ENCODE measurements around the gene ITPR3. TPM values are rescaled to one million over a fixed set of nuclear protein-coding genes. Genes with fewer than 3 reads are reported as not detected.

The ITPR3 gene
- total RNA-seq, 2 donors from 2014 or later, result 39.2 to 50.8 TPM

GRCh38 chr6:33640361-33640760, 19.2 kb downstream of the ITPR3 start:
- no peaks in the 10 kb centered on the region for H3K9me3 Mint-ChIP-seq
- no peak overlapping the region for H3K27ac Mint-ChIP-seq
- ATAC-seq, result no peak
- DNase-seq (ENCODE audit: low spot score in 2 of 2), result no peak
- no peaks in the 10 kb centered on the region for H3K36me3 Mint-ChIP-seq

GRCh38 chr6:33641144-33641543, 20.0 kb downstream of the ITPR3 start:
- DNase-seq (ENCODE audit: low spot score in 2 of 2) (no peak), ATAC-seq (no peak)
- Mint-ChIP-seq H3K9me3 (no peaks in the 10 kb centered on the region), H3K36me3 (no peaks in the 10 kb centered on the region), H3K27ac (peak overlapping the region; percentile 7 to 34)

- Mint-ChIP-seq H3K9me3 (no peaks in the 10 kb centered on the region), H3K36me3 (no peaks in the 10 kb centered on the region), H3K27ac (peak overlapping the region in 1 of 2 donors; percentile 7)
- no peak for DNase-seq (ENCODE audit: low spot score in 2 of 2)
- no peak for ATAC-seq
Observed at GRCh38 chr6:33641602-33642001, 20.5 kb downstream of the ITPR3 start.

- H3K9me3 Mint-ChIP-seq, result no peaks in the 10 kb centered on the region
- no peaks in the 10 kb centered on the region for H3K36me3 Mint-ChIP-seq
- H3K27ac Mint-ChIP-seq, result peak overlapping the region; percentile 33 to 65
- no peak for DNase-seq (ENCODE audit: low spot score in 2 of 2)
- no peak for ATAC-seq
Observed at GRCh38 chr6:33642897-33643296, 21.8 kb downstream of the ITPR3 start.

GRCh38 chr6:33651403-33651802, 30.3 kb downstream of the ITPR3 start:
- peak overlapping the region; percentile 17 to 50 for H3K27ac Mint-ChIP-seq
- no peaks in the 10 kb centered on the region for H3K36me3 Mint-ChIP-seq
- ATAC-seq (no peak), DNase-seq (ENCODE audit: low spot score in 2 of 2) (no peak)
- H3K9me3 Mint-ChIP-seq, result no peaks in the 10 kb centered on the region

GRCh38 chr6:33652002-33652401, 30.9 kb downstream of the ITPR3 start:
- H3K36me3 Mint-ChIP-seq, result no peaks in the 10 kb centered on the region
- ATAC-seq, result no peak
- DNase-seq (ENCODE audit: low spot score in 2 of 2), result no peak
- H3K9me3 Mint-ChIP-seq, result no peaks in the 10 kb centered on the region
- peak overlapping the region in 1 of 2 donors; percentile 50 for H3K27ac Mint-ChIP-seq

GRCh38 chr6:33654831-33655554, 33.9 kb downstream of the ITPR3 start:
- H3K27ac Mint-ChIP-seq, result peak overlapping the region; percentile 9 to 75
- H3K36me3 Mint-ChIP-seq, result no peaks in the 10 kb centered on the region
- ATAC-seq (peak in 1 of 2 donors; percentile 96), DNase-seq (ENCODE audit: low spot score in 2 of 2) (peak in 1 of 2 donors; percentile 60)
- H3K9me3 Mint-ChIP-seq, result no peaks in the 10 kb centered on the region

GRCh38 chr6:33656844-33657243, 35.7 kb downstream of the ITPR3 start:
- Mint-ChIP-seq H3K27ac (peak overlapping the region in 1 of 2 donors; percentile 53), H3K36me3 (no peaks in the 10 kb centered on the region)
- no peak for ATAC-seq

GRCh38 chr6:33658982-33659689, 38.0 kb downstream of the ITPR3 start:
- Mint-ChIP-seq H3K27ac (no peak overlapping the region), H3K36me3 (no peaks in the 10 kb centered on the region), H3K9me3 (no peaks in the 10 kb centered on the region)
- ATAC-seq, result no peak
- DNase-seq (ENCODE audit: low spot score in 2 of 2), result no peak

More at GRCh38 chr6:33656844-33657243, 35.7 kb downstream of the ITPR3 start:
- H3K9me3 Mint-ChIP-seq, result no peaks in the 10 kb centered on the region
- no peak for DNase-seq (ENCODE audit: low spot score in 2 of 2)

GRCh38 chr6:33659986-33660385, 38.9 kb downstream of the ITPR3 start:
- DNase-seq (ENCODE audit: low spot score in 2 of 2), result no peak
- peak overlapping the region; percentile 1 to 55 for H3K27ac Mint-ChIP-seq
- no peaks in the 10 kb centered on the region for H3K9me3 Mint-ChIP-seq
- ATAC-seq, result no peak
- no peaks in the 10 kb centered on the region for H3K36me3 Mint-ChIP-seq

GRCh38 chr6:33661106-33661838, 40.1 kb downstream of the ITPR3 start:
- no peaks in the 10 kb centered on the region for H3K9me3 Mint-ChIP-seq
- ATAC-seq, result no peak
- H3K36me3 Mint-ChIP-seq, result no peaks in the 10 kb centered on the region
- no peak for DNase-seq (ENCODE audit: low spot score in 2 of 2)
- H3K27ac Mint-ChIP-seq, result no peak overlapping the region

- Mint-ChIP-seq H3K27ac (no peak overlapping the region), H3K36me3 (no peaks in the 10 kb centered on the region)
- DNase-seq (ENCODE audit: low spot score in 2 of 2), result no peak
Observed at GRCh38 chr6:33662318-33662717, 41.2 kb downstream of the ITPR3 start.

GRCh38 chr6:33663028-33663427, 41.9 kb downstream of the ITPR3 start:
- ATAC-seq, result no peak
- Mint-ChIP-seq H3K9me3 (no peaks in the 10 kb centered on the region), H3K36me3 (peaks cover under 1 to 3% of the 10 kb centered on the region in 2 donors), H3K27ac (no peak overlapping the region)
- no peak for DNase-seq (ENCODE audit: low spot score in 2 of 2)

More at GRCh38 chr6:33662318-33662717, 41.2 kb downstream of the ITPR3 start:
- no peaks in the 10 kb centered on the region for H3K9me3 Mint-ChIP-seq
- no peak for ATAC-seq

- no peak for ATAC-seq
- no peak for DNase-seq (ENCODE audit: low spot score in 2 of 2)
- Mint-ChIP-seq H3K36me3 (peaks cover 9 to 11% of the 10 kb centered on the region in 2 donors), H3K27ac (no peak overlapping the region), H3K9me3 (no peaks in the 10 kb centered on the region)
Observed at GRCh38 chr6:33663727-33664449, 42.8 kb downstream of the ITPR3 start.

- DNase-seq (ENCODE audit: low spot score in 2 of 2), result no peak
- ATAC-seq, result no peak
- peaks cover 9 to 11% of the 10 kb centered on the region in 2 donors for H3K36me3 Mint-ChIP-seq
- H3K9me3 Mint-ChIP-seq, result no peaks in the 10 kb centered on the region
- H3K27ac Mint-ChIP-seq, result no peak overlapping the region
Observed at GRCh38 chr6:33664506-33665057, 43.5 kb downstream of the ITPR3 start.

- H3K27ac Mint-ChIP-seq, result no peak overlapping the region
- peaks cover 9 to 11% of the 10 kb centered on the region in 2 donors for H3K36me3 Mint-ChIP-seq
- DNase-seq (ENCODE audit: low spot score in 2 of 2) (no peak), ATAC-seq (no peak)
- H3K9me3 Mint-ChIP-seq, result no peaks in the 10 kb centered on the region
Observed at GRCh38 chr6:33665957-33666356, 44.8 kb downstream of the ITPR3 start.
